ENCODE data around the gene ZNF837. TPM values are rescaled to one million over a fixed set of nuclear protein-coding genes. Genes with fewer than 3 reads are reported as not detected.

The ZNF837 gene
- polyA plus RNA-seq, 1 donor (not counting 4 experiments of a cell fraction or from before 2014, with no cell fraction given): 0.29 TPM

GRCh38 chr19:58338825-58339558 is 41.8 kb downstream of the ZNF837 start:
- H3K36me3 ChIP-seq (ENCODE audit: control insufficient read depth in 2 of 2, extremely low read depth in 1 of 2, insufficient read depth in 2 of 2, low read length in 2 of 2): peaks cover 12 to 18% of the 10 kb centered on the region in 2 experiments
- H4K20me1 ChIP-seq (ENCODE audit: control insufficient read depth, extremely low read depth, insufficient read depth, low read length): no peaks in the 10 kb centered on the region
- no peaks in the 10 kb centered on the region for H3K79me2 ChIP-seq (ENCODE audit: control insufficient read depth, insufficient read depth, low read length)
- no peak overlapping the region for H3K9ac ChIP-seq (ENCODE audit: control insufficient read depth, extremely low read depth, insufficient read depth, low read length)
- no peaks in the 10 kb centered on the region for H3K27me3 ChIP-seq (ENCODE audit: control insufficient read depth, extremely low read depth, insufficient read depth, low read length)
- dilution Hi-C loops (cut with MboI; ENCODE audit: extremely low pct_ligation_motif_present, low sequenced_read_pairs): no loop called here
- no peak overlapping the region for H2AFZ ChIP-seq (ENCODE audit: control insufficient read depth, low read length)
- DNase-seq (ENCODE audit: low read depth, low spot score) (no peak), FAIRE-seq (no peak)
- no peak for TF ChIP-seq EZH2 (IDR thresholded peaks at IDR 0.05; ENCODE audit: low read length)
- TF ChIP-seq CTCF (optimal IDR thresholded peaks at IDR 0.05 in 1 of 3, IDR thresholded peaks at IDR 0.05 in 1 of 3, conservative IDR thresholded peaks at IDR 0.05 in 1 of 3; ENCODE audit: extremely low read depth in 1 of 3, insufficient read depth in 2 of 3, low read length in 3 of 3): no peak
- H3K9me3 ChIP-seq (ENCODE audit: control insufficient read depth, low read depth, low read length): peaks cover 9% of the 10 kb centered on the region
- H3K4me3 ChIP-seq (ENCODE audit: control insufficient read depth in 2 of 3, extremely low read depth in 1 of 3, insufficient read depth in 2 of 3, low read depth in 1 of 3, low read length in 3 of 3): no peak overlapping the region
- no peaks in the 10 kb centered on the region for H3K4me1 ChIP-seq (ENCODE audit: control insufficient read depth, extremely low read depth, insufficient read depth, low read length)
- H3K4me2 ChIP-seq (ENCODE audit: control insufficient read depth, extremely low read depth, insufficient read depth, low read depth, low read length): no peak overlapping the region
- no peak overlapping the region for H3K27ac ChIP-seq (ENCODE audit: control insufficient read depth, insufficient read depth, low read length)
- no peaks in the 10 kb centered on the region for H3K9me1 ChIP-seq (ENCODE audit: control insufficient read depth, extremely low read depth, insufficient read depth, low read length)

- dilution Hi-C loops (cut with MboI; ENCODE audit: extremely low pct_ligation_motif_present, low sequenced_read_pairs): no loop called here
- no peak for FAIRE-seq
- peaks cover 9% of the 10 kb centered on the region for H3K9me3 ChIP-seq (ENCODE audit: control insufficient read depth, low read depth, low read length)
- H3K27me3 ChIP-seq (ENCODE audit: control insufficient read depth, extremely low read depth, insufficient read depth, low read length): no peaks in the 10 kb centered on the region
- no peaks in the 10 kb centered on the region for H3K9me1 ChIP-seq (ENCODE audit: control insufficient read depth, extremely low read depth, insufficient read depth, low read length)
- TF ChIP-seq EZH2 (IDR thresholded peaks at IDR 0.05; ENCODE audit: low read length): no peak
- no peak for TF ChIP-seq CTCF (optimal IDR thresholded peaks at IDR 0.05 in 1 of 3, IDR thresholded peaks at IDR 0.05 in 1 of 3, conservative IDR thresholded peaks at IDR 0.05 in 1 of 3; ENCODE audit: extremely low read depth in 1 of 3, insufficient read depth in 2 of 3, low read length in 3 of 3)
- H3K9ac ChIP-seq (ENCODE audit: control insufficient read depth, extremely low read depth, insufficient read depth, low read length): no peak overlapping the region
- H3K79me2 ChIP-seq (ENCODE audit: control insufficient read depth, insufficient read depth, low read length): no peaks in the 10 kb centered on the region
- H3K36me3 ChIP-seq (ENCODE audit: control insufficient read depth in 2 of 2, extremely low read depth in 1 of 2, insufficient read depth in 2 of 2, low read length in 2 of 2): peaks cover 12 to 18% of the 10 kb centered on the region in 2 experiments
- no peak overlapping the region for H3K27ac ChIP-seq (ENCODE audit: control insufficient read depth, insufficient read depth, low read length)
- no peaks in the 10 kb centered on the region for H4K20me1 ChIP-seq (ENCODE audit: control insufficient read depth, extremely low read depth, insufficient read depth, low read length)
- H2AFZ ChIP-seq (ENCODE audit: control insufficient read depth, low read length): no peak overlapping the region
- DNase-seq (ENCODE audit: low read depth, low spot score): no peak
- H3K4me3 ChIP-seq (ENCODE audit: control insufficient read depth in 2 of 3, extremely low read depth in 1 of 3, insufficient read depth in 2 of 3, low read depth in 1 of 3, low read length in 3 of 3): no peak overlapping the region
- no peaks in the 10 kb centered on the region for H3K4me1 ChIP-seq (ENCODE audit: control insufficient read depth, extremely low read depth, insufficient read depth, low read length)
- H3K4me2 ChIP-seq (ENCODE audit: control insufficient read depth, extremely low read depth, insufficient read depth, low read depth, low read length): no peak overlapping the region
Observed at GRCh38 chr19:58338336-58338735, 42.5 kb downstream of the ZNF837 start.
